Right renal pelvis (tissue), 4 donors: Measurements from ENCODE around the gene MOB3A. TPM values are rescaled to one million over a fixed set of nuclear protein-coding genes. Genes with fewer than 3 reads are reported as not detected.

Source experiments
- DNase-seq, 4 donors: peaks; one replicate each; pipeline ENCODE4 v3.0.0-alpha.2; 2013; ENCODE audit warnings: low read depth in 4 of 4, low spot score in 3 of 4, missing footprints in 1 of 4
- polyA plus RNA-seq, 4 donors: library from polyadenylated mRNA; unstranded; fragments of 120-200 nt; gene quantifications; one replicate each; pipeline ENCODE4 v1.2.1, GENCODE V29; 2013; ENCODE audit not compliant: insufficient read length in 4 of 4

MOB3A gene
- polyA plus RNA-seq, 4 donors = 23.4 to 26.8 (median 25.1) TPM

GRCh38 chr19:2126879-2127518 lies 30.9 kb upstream of the MOB3A start:
- DNase-seq = no peak

GRCh38 chr19:2123682-2124387 lies 27.7 kb upstream of the MOB3A start:
- no peak for DNase-seq

GRCh38 chr19:2122982-2123381 lies 26.9 kb upstream of the MOB3A start:
- DNase-seq = no peak

- DNase-seq = no peak
Measured at GRCh38 chr19:2122251-2122650, 26.1 kb upstream of the MOB3A start.

GRCh38 chr19:2121416-2122051 lies 25.4 kb upstream of the MOB3A start:
- DNase-seq = no peak

GRCh38 chr19:2120821-2121220 lies 24.7 kb upstream of the MOB3A start:
- DNase-seq = no peak

- DNase-seq = no peak
Measured at GRCh38 chr19:2119921-2120785, 24.0 kb upstream of the MOB3A start.

GRCh38 chr19:2118438-2118837 lies 22.3 kb upstream of the MOB3A start:
- DNase-seq = no peak

- no peak for DNase-seq
Measured at GRCh38 chr19:2117215-2117960, 21.3 kb upstream of the MOB3A start.

GRCh38 chr19:2116507-2116906 lies 20.4 kb upstream of the MOB3A start:
- DNase-seq = no peak

GRCh38 chr19:2115911-2116426 lies 19.8 kb upstream of the MOB3A start:
- DNase-seq = no peak

GRCh38 chr19:2115324-2115723 lies 19.2 kb upstream of the MOB3A start:
- DNase-seq = no peak

GRCh38 chr19:2114821-2115220 lies 18.7 kb upstream of the MOB3A start:
- no peak for DNase-seq

GRCh38 chr19:2114218-2114617 lies 18.1 kb upstream of the MOB3A start:
- no peak for DNase-seq

- no peak for DNase-seq
Measured at GRCh38 chr19:2113439-2114211, 17.5 kb upstream of the MOB3A start.

GRCh38 chr19:2112516-2113320 lies 16.6 kb upstream of the MOB3A start:
- DNase-seq = no peak

- no peak for DNase-seq
Measured at GRCh38 chr19:2111886-2112285, 15.8 kb upstream of the MOB3A start.

GRCh38 chr19:2111425-2111824 lies 15.3 kb upstream of the MOB3A start:
- DNase-seq = no peak

GRCh38 chr19:2110822-2111221 lies 14.7 kb upstream of the MOB3A start:
- DNase-seq = no peak
